22Rv1 (cell line): Measurements from ENCODE around the gene ADPRS.

Experiments
- CTCF ChIP-seq: fragments of 450-650 bp; IDR thresholded peaks from 2 replicates; pipeline ENCODE4 v1.5.1; 2017; ENCODE audit warnings: mild to moderate bottlenecking
- ZFX ChIP-seq: fragments of 450-650 bp; IDR thresholded peaks from 2 replicates; pipeline ENCODE4 v1.6.1; 2017; ENCODE audit warnings: antibody characterized with exemption, borderline replicate concordance

GRCh38 chr1:36114371-36114770, 25.7 kb downstream of the ADPRS start:
- TF ChIP-seq CTCF (no peak), ZFX (no peak)
